Type B pancreatic cell (in vitro differentiated cells): Measurements from ENCODE around the gene TP53I13. TPM values are rescaled to one million over a fixed set of nuclear protein-coding genes. Genes with fewer than 3 reads are reported as not detected.
"Not testable (repeated sequence)": the region's sequence is repeated elsewhere in the genome, so short reads cannot be mapped to it uniquely, and the experiment has no call there.

Experiments
- DNase-seq: peaks from one replicate; pipeline ENCODE4 v3.0.0; 2021; ENCODE audit warnings: mixed read lengths; ENCODE audit not compliant: unreplicated experiment; ENCODE audit errors: extremely low spot score
- H3K27ac Mint-ChIP-seq: 2 replicates; pipeline ENCODE4 v1.8.0; 2021; ENCODE audit warnings: mild to moderate bottlenecking, mixed read lengths
- H3K27me3 Mint-ChIP-seq: 2 replicates; pipeline ENCODE4 v1.8.0; 2021; ENCODE audit warnings: mixed read lengths
- H3K36me3 Mint-ChIP-seq: 2 replicates; pipeline ENCODE4 v1.8.0; 2021; ENCODE audit warnings: mixed read lengths
- H3K4me1 Mint-ChIP-seq: one replicate; pipeline ENCODE4 v1.8.0; 2021; ENCODE audit warnings: mixed read lengths; ENCODE audit not compliant: unreplicated experiment
- H3K4me3 Mint-ChIP-seq: 2 replicates; pipeline ENCODE4 v1.8.0; 2021; ENCODE audit warnings: mild to moderate bottlenecking, mixed read lengths
- H3K9me3 Mint-ChIP-seq: 2 replicates; pipeline ENCODE4 v1.8.0; 2021; ENCODE audit warnings: mixed read lengths
- CTCF ChIP-seq: fragments of 200-600 bp; sonication (generic); conservative IDR thresholded peaks from 2 replicates; pipeline ENCODE4 v1.5.0; 2021; ENCODE audit warnings: antibody characterized with exemption, mild to moderate bottlenecking
- total RNA-seq: library from RNA; stranded (reverse); gene quantifications from 2 replicates; pipeline ENCODE4 v1.2.1, GENCODE V29; 2021; ENCODE audit warnings: low replicate concordance

The TP53I13 gene
- total RNA-seq, 1 donor from 2014 or later: 50.3 TPM

DNA sequence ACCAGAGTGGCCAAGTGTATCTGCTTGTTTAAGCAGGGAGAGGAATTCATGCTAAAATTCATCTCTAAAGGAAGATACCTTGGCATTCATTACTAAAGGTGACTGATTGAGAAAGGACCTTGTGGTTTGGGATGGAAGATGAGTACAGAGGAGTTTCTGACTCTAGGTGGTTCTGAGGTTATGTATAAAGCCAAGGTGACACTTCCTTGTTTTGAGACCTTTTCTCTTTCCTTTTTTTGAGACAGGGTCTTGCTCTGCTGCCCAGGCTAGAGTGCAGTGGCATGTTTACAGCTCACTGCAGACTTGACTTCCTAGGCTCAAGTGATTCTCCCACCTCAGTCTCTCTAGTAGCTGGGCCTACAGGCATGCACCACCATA is 10.8 kb upstream of the TP53I13 start:
- H3K9me3 Mint-ChIP-seq: no peaks in the 10 kb centered on the region
- peaks cover 13% of the 10 kb centered on the region for H3K4me1 Mint-ChIP-seq
- no peak overlapping the region for H3K4me3 Mint-ChIP-seq

GRCh38 chr17:29558139-29558538 is 10.4 kb upstream of the TP53I13 start:
- peaks cover 13% of the 10 kb centered on the region for H3K4me1 Mint-ChIP-seq
- not testable (repeated sequence) for H3K27me3 Mint-ChIP-seq, H3K27ac Mint-ChIP-seq, H3K4me3 Mint-ChIP-seq, H3K36me3 Mint-ChIP-seq, H3K9me3 Mint-ChIP-seq, DNase-seq

More for the DNA sequence above, 10.8 kb upstream of the TP53I13 start:
- no peak for TF ChIP-seq CTCF
- H3K36me3 Mint-ChIP-seq: no peaks in the 10 kb centered on the region
- no peak for DNase-seq
- H3K27me3 Mint-ChIP-seq: peaks cover 4% of the 10 kb centered on the region
- no peak overlapping the region for H3K27ac Mint-ChIP-seq

DNA sequence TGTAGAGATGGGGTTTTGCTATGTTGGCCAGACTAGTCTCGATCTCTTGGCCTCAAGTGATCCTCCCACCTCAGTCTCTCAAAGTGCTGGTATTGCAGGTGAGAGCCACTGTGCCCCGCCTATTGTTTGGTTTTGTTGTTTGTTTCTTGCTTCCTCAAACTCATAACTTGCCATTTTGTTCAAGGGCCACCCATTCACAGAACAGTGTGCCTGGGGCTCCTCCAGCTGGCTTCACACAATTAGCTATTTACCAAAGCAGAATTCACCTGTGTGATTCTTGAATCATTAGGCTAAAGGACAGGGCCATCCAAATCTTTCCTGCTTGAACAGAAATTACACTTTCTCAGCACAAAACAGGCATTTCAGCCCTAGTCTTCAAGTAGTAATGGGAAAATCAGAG is 8.9 kb upstream of the TP53I13 start:
- no peak for TF ChIP-seq CTCF
- Mint-ChIP-seq H3K9me3 (no peaks in the 10 kb centered on the region), H3K27ac (no peak overlapping the region), H3K36me3 (peaks cover 3% of the 10 kb centered on the region), H3K27me3 (peaks cover 16% of the 10 kb centered on the region), H3K4me3 (no peak overlapping the region), H3K4me1 (peaks cover 13% of the 10 kb centered on the region)
- DNase-seq: no peak

DNA sequence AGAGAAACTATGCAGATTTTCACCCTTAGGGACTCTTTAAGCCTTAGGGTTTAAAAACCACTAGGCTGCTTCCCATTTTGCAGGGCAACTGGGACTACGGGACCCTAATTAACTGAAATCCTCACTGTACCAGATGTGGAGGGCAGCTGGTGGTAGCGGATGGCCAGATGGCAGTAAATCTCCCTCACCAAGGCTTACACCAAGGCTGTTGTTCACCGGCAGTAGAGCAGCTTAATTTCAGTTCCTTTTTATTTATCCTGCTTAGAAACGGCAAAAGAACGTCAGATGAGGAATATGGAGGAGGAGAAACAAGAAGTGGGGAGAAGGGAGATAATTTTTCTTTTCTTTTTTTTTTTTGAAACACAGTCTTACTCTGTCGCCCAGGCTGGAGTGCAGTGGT is 8.2 kb upstream of the TP53I13 start:
- Mint-ChIP-seq H3K4me1 (peaks cover 8% of the 10 kb centered on the region), H3K4me3 (no peak overlapping the region), H3K27me3 (peaks cover 20% of the 10 kb centered on the region), H3K9me3 (no peaks in the 10 kb centered on the region), H3K36me3 (peaks cover 3% of the 10 kb centered on the region), H3K27ac (no peak overlapping the region)
- TF ChIP-seq CTCF: no peak
- no peak for DNase-seq

- peaks cover 29% of the 10 kb centered on the region for H3K27me3 Mint-ChIP-seq
- no peaks in the 10 kb centered on the region for H3K9me3 Mint-ChIP-seq
- DNase-seq: no peak
Measured at GRCh38 chr17:29561554-29562517, 6.7 kb upstream of the TP53I13 start.

More at GRCh38 chr17:29561554-29562517, 6.7 kb upstream of the TP53I13 start:
- H3K4me1 Mint-ChIP-seq: peaks cover 4% of the 10 kb centered on the region
- no peak overlapping the region for H3K4me3 Mint-ChIP-seq
- peaks cover 3% of the 10 kb centered on the region for H3K36me3 Mint-ChIP-seq
- H3K27ac Mint-ChIP-seq: no peak overlapping the region
- no peak for TF ChIP-seq CTCF
